Activated T-cell treated with anti-CD3 and anti-CD28 coated beads, Interleukin-2, amount 50 U/mL, for 24 hours (primary cell): Measurements from ENCODE around the gene KRTAP5-11.
"Not testable (repeated sequence)": the region's sequence is repeated elsewhere in the genome, so short reads cannot be mapped to it uniquely, and the experiment has no call there.

Experiments used
- DNase-seq: peaks from one replicate; pipeline ENCODE4 v3.0.0-alpha.2; 2020
- H3K27ac Mint-ChIP-seq: 2 replicates; pipeline ENCODE4 v1.8.0; 2020; ENCODE audit warnings: mild to moderate bottlenecking, mixed read lengths
- H3K27me3 Mint-ChIP-seq: 2 replicates; pipeline ENCODE4 v1.8.0; 2020; ENCODE audit warnings: mixed read lengths
- H3K36me3 Mint-ChIP-seq: 2 replicates; pipeline ENCODE4 v1.8.0; 2020; ENCODE audit warnings: low read depth, mixed read lengths
- H3K4me1 Mint-ChIP-seq: 2 replicates; pipeline ENCODE4 v1.8.0; 2020; ENCODE audit warnings: low read depth, mixed read lengths
- H3K4me3 Mint-ChIP-seq: 2 replicates; pipeline ENCODE4 v1.8.0; 2020; ENCODE audit warnings: mild to moderate bottlenecking, moderate library complexity, mixed read lengths
- H3K9me3 Mint-ChIP-seq: 2 replicates; pipeline ENCODE4 v1.8.0; 2020; ENCODE audit warnings: mixed read lengths

KRTAP5-11 gene

GRCh38 chr11:71603221-71603620 lies 20.5 kb upstream of the KRTAP5-11 start:
- not testable (repeated sequence) for H3K27ac Mint-ChIP-seq, H3K9me3 Mint-ChIP-seq, H3K4me1 Mint-ChIP-seq, DNase-seq, H3K36me3 Mint-ChIP-seq, H3K4me3 Mint-ChIP-seq
- peaks cover 50% of the 10 kb centered on the region for H3K27me3 Mint-ChIP-seq

GRCh38 chr11:71589546-71589920 lies 6.9 kb upstream of the KRTAP5-11 start:
- H3K9me3 Mint-ChIP-seq, H3K36me3 Mint-ChIP-seq, H3K27ac Mint-ChIP-seq, DNase-seq, H3K4me3 Mint-ChIP-seq, H3K4me1 Mint-ChIP-seq: not testable (repeated sequence)
- peaks cover 19% of the 10 kb centered on the region for H3K27me3 Mint-ChIP-seq

GRCh38 chr11:71588822-71589545 lies 6.3 kb upstream of the KRTAP5-11 start:
- not testable (repeated sequence) for H3K4me1 Mint-ChIP-seq, H3K27ac Mint-ChIP-seq, H3K9me3 Mint-ChIP-seq, H3K4me3 Mint-ChIP-seq, H3K36me3 Mint-ChIP-seq
- H3K27me3 Mint-ChIP-seq: peaks cover 19% of the 10 kb centered on the region
- peak; percentile 63 for DNase-seq

- not testable (repeated sequence) for H3K36me3 Mint-ChIP-seq, H3K4me1 Mint-ChIP-seq, H3K27ac Mint-ChIP-seq, H3K9me3 Mint-ChIP-seq, DNase-seq, H3K4me3 Mint-ChIP-seq
- peaks cover 19% of the 10 kb centered on the region for H3K27me3 Mint-ChIP-seq
Measured at GRCh38 chr11:71588314-71588713, 5.6 kb upstream of the KRTAP5-11 start.

GRCh38 chr11:71585673-71586072 lies 3.0 kb upstream of the KRTAP5-11 start:
- not testable (repeated sequence) for H3K4me1 Mint-ChIP-seq, H3K9me3 Mint-ChIP-seq, H3K36me3 Mint-ChIP-seq, H3K27ac Mint-ChIP-seq, DNase-seq, H3K4me3 Mint-ChIP-seq
- peaks cover 34% of the 10 kb centered on the region for H3K27me3 Mint-ChIP-seq

GRCh38 chr11:71582969-71583368 lies 294 bp upstream of the KRTAP5-11 start:
- peaks cover 46% of the 10 kb centered on the region for H3K27me3 Mint-ChIP-seq
- not testable (repeated sequence) for DNase-seq, H3K9me3 Mint-ChIP-seq, H3K4me1 Mint-ChIP-seq, H3K27ac Mint-ChIP-seq, H3K36me3 Mint-ChIP-seq, H3K4me3 Mint-ChIP-seq

GRCh38 chr11:71581826-71582225 lies 849 bp downstream of the KRTAP5-11 start:
- H3K27me3 Mint-ChIP-seq: peaks cover 44% of the 10 kb centered on the region
- no peaks in the 10 kb centered on the region for H3K9me3 Mint-ChIP-seq
- no peaks in the 10 kb centered on the region for H3K36me3 Mint-ChIP-seq
- peaks cover 6% of the 10 kb centered on the region for H3K4me1 Mint-ChIP-seq
- no peak for DNase-seq
- no peak overlapping the region for H3K4me3 Mint-ChIP-seq
- no peak overlapping the region for H3K27ac Mint-ChIP-seq

- Mint-ChIP-seq H3K9me3 (no peaks in the 10 kb centered on the region), H3K27ac (no peak overlapping the region), H3K4me1 (peaks cover 6% of the 10 kb centered on the region), H3K27me3 (peaks cover 38% of the 10 kb centered on the region), H3K4me3 (no peak overlapping the region), H3K36me3 (no peaks in the 10 kb centered on the region)
- peak; percentile 37 for DNase-seq
Measured at GRCh38 chr11:71580057-71581003, 2.3 kb downstream of the KRTAP5-11 start.

GRCh38 chr11:71579513-71579912 lies 3.2 kb downstream of the KRTAP5-11 start:
- H3K36me3 Mint-ChIP-seq, H3K9me3 Mint-ChIP-seq, H3K27ac Mint-ChIP-seq, DNase-seq, H3K4me3 Mint-ChIP-seq, H3K4me1 Mint-ChIP-seq: not testable (repeated sequence)
- peaks cover 33% of the 10 kb centered on the region for H3K27me3 Mint-ChIP-seq

- H3K9me3 Mint-ChIP-seq: no peaks in the 10 kb centered on the region
- no peak overlapping the region for H3K4me3 Mint-ChIP-seq
- peaks cover 32% of the 10 kb centered on the region for H3K27me3 Mint-ChIP-seq
- DNase-seq: no peak
- H3K27ac Mint-ChIP-seq: no peak overlapping the region
- H3K36me3 Mint-ChIP-seq: no peaks in the 10 kb centered on the region
- peaks cover 6% of the 10 kb centered on the region for H3K4me1 Mint-ChIP-seq
Measured at GRCh38 chr11:71577469-71578004, 5.1 kb downstream of the KRTAP5-11 start.

GRCh38 chr11:71576688-71577465 lies 5.8 kb downstream of the KRTAP5-11 start:
- H3K9me3 Mint-ChIP-seq, DNase-seq, H3K4me3 Mint-ChIP-seq, H3K27ac Mint-ChIP-seq, H3K36me3 Mint-ChIP-seq, H3K4me1 Mint-ChIP-seq: not testable (repeated sequence)
- H3K27me3 Mint-ChIP-seq: peaks cover 29% of the 10 kb centered on the region

- Mint-ChIP-seq H3K27ac (no peak overlapping the region), H3K9me3 (no peaks in the 10 kb centered on the region), H3K36me3 (no peaks in the 10 kb centered on the region), H3K4me1 (peaks cover 5% of the 10 kb centered on the region), H3K27me3 (peaks cover 19% of the 10 kb centered on the region), H3K4me3 (no peak overlapping the region)
- no peak for DNase-seq
Measured at GRCh38 chr11:71575723-71576424, 6.8 kb downstream of the KRTAP5-11 start.

- no peak overlapping the region for H3K27ac Mint-ChIP-seq
- H3K4me1 Mint-ChIP-seq: no peaks in the 10 kb centered on the region
- H3K4me3 Mint-ChIP-seq: no peak overlapping the region
Measured at GRCh38 chr11:71574418-71574817, 8.3 kb downstream of the KRTAP5-11 start.

GRCh38 chr11:71572811-71573210 lies 9.9 kb downstream of the KRTAP5-11 start:
- Mint-ChIP-seq H3K4me1 (no peaks in the 10 kb centered on the region), H3K27ac (no peak overlapping the region), H3K27me3 (peaks cover 14% of the 10 kb centered on the region), H3K4me3 (no peak overlapping the region), H3K36me3 (no peaks in the 10 kb centered on the region), H3K9me3 (no peaks in the 10 kb centered on the region)
- no peak for DNase-seq

More at GRCh38 chr11:71574418-71574817, 8.3 kb downstream of the KRTAP5-11 start:
- no peaks in the 10 kb centered on the region for H3K36me3 Mint-ChIP-seq
- H3K9me3 Mint-ChIP-seq: no peaks in the 10 kb centered on the region
- DNase-seq: no peak
- H3K27me3 Mint-ChIP-seq: peaks cover 13% of the 10 kb centered on the region
